ENCODE results near the gene UBE2D2. TPM values are rescaled to one million over a fixed set of nuclear protein-coding genes. Genes with fewer than 3 reads are reported as not detected.

Gene UBE2D2
- total and polyA plus RNA-seq, 2 experiments from 2014 or later = 120 to 172 TPM

DNA sequence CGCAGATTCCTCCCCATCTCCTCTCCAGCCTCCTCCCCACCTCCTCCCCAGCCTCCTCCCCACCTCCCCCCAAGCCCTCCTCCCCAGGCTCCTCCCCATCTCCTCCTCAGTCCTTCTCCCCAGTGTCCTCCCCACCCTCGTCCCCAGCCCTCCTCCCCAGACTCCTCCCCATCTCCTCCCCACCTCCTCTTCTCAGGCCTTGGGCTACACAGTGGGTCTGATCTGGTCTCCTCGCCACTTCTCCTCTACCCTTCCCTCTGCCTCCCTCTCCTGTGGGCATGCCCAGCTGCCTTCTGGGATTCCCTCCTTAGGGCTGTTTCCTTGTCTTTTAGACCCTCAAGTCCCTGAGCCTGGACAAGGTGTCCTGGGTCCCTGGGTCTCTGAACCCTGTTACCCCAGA, 115.3 kb downstream of the UBE2D2 start:
- Histone ChIP-seq H3K9me2 (ENCODE audit: insufficient read depth) (no peaks in the 10 kb centered on the region), H3F3A (replicated peaks; ENCODE audit: low read depth) (0 out of 2 replicates have a peak, but pooled peaks cover 18% of the 10 kb centered on the region), H3K4me2 (no peak overlapping the region), H2AFZ (no peak overlapping the region), H3K4me3 (no peak overlapping the region), H3K36me3 (ENCODE audit: insufficient read depth) (no peaks in the 10 kb centered on the region; the same call in 1 of the 2 replicates), H3K79me2 (replicated peaks; ENCODE audit: insufficient read depth) (peaks cover 66% of the 10 kb centered on the region), H3K4me1 (ENCODE audit: insufficient read depth) (peaks cover 13% of the 10 kb centered on the region), H4K20me1 (replicated peaks; ENCODE audit: insufficient read depth) (peaks cover 63% of the 10 kb centered on the region), H3K27me3 (ENCODE audit: insufficient read depth) (no peaks in the 10 kb centered on the region), H3K27ac (ENCODE audit: low read depth) (no peak overlapping the region)
- no peak for TF ChIP-seq ZNF462 (CRISPR knock-in tag; IDR thresholded peaks at IDR 0.05)
- TF ChIP-seq STAT1 (IDR thresholded peaks at IDR 0.05; ENCODE audit: unreplicated experiment) = no peak
- TF ChIP-seq EZH2phosphoT487 (IDR thresholded peaks at IDR 0.05; ENCODE audit: unreplicated experiment) = no peak
- TF ChIP-seq, protein P1, sequence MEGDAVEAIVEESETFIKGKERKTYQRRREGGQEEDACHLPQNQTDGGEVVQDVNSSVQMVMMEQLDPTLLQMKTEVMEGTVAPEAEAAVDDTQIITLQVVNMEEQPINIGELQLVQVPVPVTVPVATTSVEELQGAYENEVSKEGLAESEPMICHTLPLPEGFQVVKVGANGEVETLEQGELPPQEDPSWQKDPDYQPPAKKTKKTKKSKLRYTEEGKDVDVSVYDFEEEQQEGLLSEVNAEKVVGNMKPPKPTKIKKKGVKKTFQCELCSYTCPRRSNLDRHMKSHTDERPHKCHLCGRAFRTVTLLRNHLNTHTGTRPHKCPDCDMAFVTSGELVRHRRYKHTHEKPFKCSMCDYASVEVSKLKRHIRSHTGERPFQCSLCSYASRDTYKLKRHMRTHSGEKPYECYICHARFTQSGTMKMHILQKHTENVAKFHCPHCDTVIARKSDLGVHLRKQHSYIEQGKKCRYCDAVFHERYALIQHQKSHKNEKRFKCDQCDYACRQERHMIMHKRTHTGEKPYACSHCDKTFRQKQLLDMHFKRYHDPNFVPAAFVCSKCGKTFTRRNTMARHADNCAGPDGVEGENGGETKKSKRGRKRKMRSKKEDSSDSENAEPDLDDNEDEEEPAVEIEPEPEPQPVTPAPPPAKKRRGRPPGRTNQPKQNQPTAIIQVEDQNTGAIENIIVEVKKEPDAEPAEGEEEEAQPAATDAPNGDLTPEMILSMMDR (conservative IDR thresholded peaks at IDR 0.05; ENCODE audit: low read depth in 2 of 2) = no peak
- no peak for TF ChIP-seq POLR2AphosphoS5 (IDR thresholded peaks at IDR 0.05; ENCODE audit: low read depth)
- TF ChIP-seq ETS1 (IDR thresholded peaks at IDR 0.05) = no peak
- no peak for TF ChIP-seq ZNF114 (CRISPR knock-in tag; IDR thresholded peaks at IDR 0.05)
- TF ChIP-seq ZNF331 (CRISPR knock-in tag; IDR thresholded peaks at IDR 0.05; ENCODE audit: low read depth) = no peak
- TF ChIP-seq JUNB (IDR thresholded peaks at IDR 0.05; ENCODE audit: unreplicated experiment) = no peak
- TF ChIP-seq CREB1 (CRISPR knock-in tag; IDR thresholded peaks at IDR 0.05; ENCODE audit: low read depth) = no peak
- no peak for TF ChIP-seq EZH2 (IDR thresholded peaks at IDR 0.05; ENCODE audit: low read depth, unreplicated experiment)
- no peak for TF ChIP-seq NANOG (IDR thresholded peaks at IDR 0.05; ENCODE audit: borderline replicate concordance)
- TF ChIP-seq, protein P2, sequence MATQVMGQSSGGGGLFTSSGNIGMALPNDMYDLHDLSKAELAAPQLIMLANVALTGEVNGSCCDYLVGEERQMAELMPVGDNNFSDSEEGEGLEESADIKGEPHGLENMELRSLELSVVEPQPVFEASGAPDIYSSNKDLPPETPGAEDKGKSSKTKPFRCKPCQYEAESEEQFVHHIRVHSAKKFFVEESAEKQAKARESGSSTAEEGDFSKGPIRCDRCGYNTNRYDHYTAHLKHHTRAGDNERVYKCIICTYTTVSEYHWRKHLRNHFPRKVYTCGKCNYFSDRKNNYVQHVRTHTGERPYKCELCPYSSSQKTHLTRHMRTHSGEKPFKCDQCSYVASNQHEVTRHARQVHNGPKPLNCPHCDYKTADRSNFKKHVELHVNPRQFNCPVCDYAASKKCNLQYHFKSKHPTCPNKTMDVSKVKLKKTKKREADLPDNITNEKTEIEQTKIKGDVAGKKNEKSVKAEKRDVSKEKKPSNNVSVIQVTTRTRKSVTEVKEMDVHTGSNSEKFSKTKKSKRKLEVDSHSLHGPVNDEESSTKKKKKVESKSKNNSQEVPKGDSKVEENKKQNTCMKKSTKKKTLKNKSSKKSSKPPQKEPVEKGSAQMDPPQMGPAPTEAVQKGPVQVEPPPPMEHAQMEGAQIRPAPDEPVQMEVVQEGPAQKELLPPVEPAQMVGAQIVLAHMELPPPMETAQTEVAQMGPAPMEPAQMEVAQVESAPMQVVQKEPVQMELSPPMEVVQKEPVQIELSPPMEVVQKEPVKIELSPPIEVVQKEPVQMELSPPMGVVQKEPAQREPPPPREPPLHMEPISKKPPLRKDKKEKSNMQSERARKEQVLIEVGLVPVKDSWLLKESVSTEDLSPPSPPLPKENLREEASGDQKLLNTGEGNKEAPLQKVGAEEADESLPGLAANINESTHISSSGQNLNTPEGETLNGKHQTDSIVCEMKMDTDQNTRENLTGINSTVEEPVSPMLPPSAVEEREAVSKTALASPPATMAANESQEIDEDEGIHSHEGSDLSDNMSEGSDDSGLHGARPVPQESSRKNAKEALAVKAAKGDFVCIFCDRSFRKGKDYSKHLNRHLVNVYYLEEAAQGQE (IDR thresholded peaks at IDR 0.05; ENCODE audit: unreplicated experiment) = no peak
- Mint-ChIP-seq H3K4me1 (peaks cover 50% of the 10 kb centered on the region), H3K4me3 (no peak overlapping the region; the same call in 2 of the 3 replicates), H3K27me3 (ENCODE audit: insufficient read depth, low read depth, poor library complexity) (peaks cover 24% of the 10 kb centered on the region), H3K36me3 (ENCODE audit: low read depth) (peaks cover 18% of the 10 kb centered on the region), H3K9me3 (no peaks in the 10 kb centered on the region), H3K27ac (0 out of 2 replicates have a peak overlapping the region, but pooled peaks have one; percentile 41)
- DNase-seq (ENCODE audit: low spot score) (no peak), ATAC-seq (no peak)
